Liver (tissue), 9 donors: ENCODE measurements around the gene EXT2. TPM values are rescaled to one million over a fixed set of nuclear protein-coding genes. Genes with fewer than 3 reads are reported as not detected.

Source experiments
- DNase-seq: peaks from one replicate; pipeline ENCODE4 v3.0.0-alpha.2; 2017; ENCODE audit warnings: low spot score
- H3K27ac ChIP-seq, 2 donors: one replicate each; pipeline ENCODE4 v1.7.0; 2013; ENCODE audit warnings: inconsistent platforms in 2 of 2, low read length in 2 of 2, control low read depth in 1 of 2, low read depth in 1 of 2, mild to moderate bottlenecking in 1 of 2
- H3K27me3 ChIP-seq, 4 donors: one replicate each; pipeline versions ENCODE4 v1.6.1 to v1.7.0; 2013; ENCODE audit warnings: low read length in 3 of 4, inconsistent platforms in 1 of 4, mild to moderate bottlenecking in 1 of 4, moderate library complexity in 1 of 4; ENCODE audit not compliant: control insufficient read depth in 4 of 4, insufficient read depth in 4 of 4
- H3K36me3 ChIP-seq, 4 donors: one replicate each; pipeline versions ENCODE4 v1.6.1 to v1.7.0; 2013; ENCODE audit warnings: low read length in 3 of 4, mild to moderate bottlenecking in 3 of 4, low read depth in 1 of 4, moderate library complexity in 1 of 4; ENCODE audit not compliant: control insufficient read depth in 4 of 4, insufficient read depth in 3 of 4
- H3K4me1 ChIP-seq, 4 donors: one replicate each; pipeline versions ENCODE4 v1.6.1 to v1.7.0; 2013; ENCODE audit warnings: low read length in 3 of 4, mild to moderate bottlenecking in 3 of 4, moderate library complexity in 1 of 4; ENCODE audit not compliant: control insufficient read depth in 4 of 4, insufficient read depth in 4 of 4
- H3K4me3 ChIP-seq, 3 donors: one replicate each; pipeline versions ENCODE4 v1.6.1 to v1.7.0; 2013; ENCODE audit warnings: low read length in 3 of 3, control low read depth in 1 of 3, low read depth in 1 of 3, mild to moderate bottlenecking in 1 of 3
- H3K9ac ChIP-seq, 2 donors: one replicate each; pipeline ENCODE4 v1.7.0; 2013; ENCODE audit warnings: low read length in 2 of 2, mild to moderate bottlenecking in 2 of 2, moderate library complexity in 2 of 2, control low read depth in 1 of 2, low read depth in 1 of 2
- H3K9me3 ChIP-seq, 4 donors: one replicate each; pipeline versions ENCODE4 v1.6.1 to v1.7.0; 2013; ENCODE audit warnings: low read length in 3 of 4; ENCODE audit not compliant: control insufficient read depth in 4 of 4
- EGR1 ChIP-seq, 2 donors: IDR thresholded peaks; 2 replicates each; pipeline ENCODE4 v1.6.1; 2016 to 2018; ENCODE audit warnings: antibody characterized with exemption in 2 of 2, low read depth in 2 of 2
- FOXA1 ChIP-seq: IDR thresholded peaks from 2 replicates; pipeline ENCODE4 v1.6.1; 2016; ENCODE audit warnings: antibody characterized with exemption
- FOXA2 ChIP-seq: IDR thresholded peaks from 2 replicates; pipeline ENCODE4 v1.6.1; 2016; ENCODE audit warnings: antibody characterized with exemption
- GABPA ChIP-seq, 2 donors: IDR thresholded peaks in 1 of 2; conservative IDR thresholded peaks in 1 of 2; 2 replicates each; pipeline ENCODE4 v1.6.1; 2016; ENCODE audit warnings: antibody characterized with exemption in 2 of 2, mild to moderate bottlenecking in 1 of 2, moderate library complexity in 1 of 2
- HNF4A ChIP-seq, 2 donors: conservative IDR thresholded peaks; 2 replicates each; pipeline ENCODE4 v1.6.1; 2016; ENCODE audit warnings: antibody characterized with exemption in 2 of 2, mild to moderate bottlenecking in 2 of 2
- HNF4G ChIP-seq: IDR thresholded peaks from 2 replicates; pipeline ENCODE4 v1.6.1; 2016; ENCODE audit warnings: antibody characterized with exemption
- JUND ChIP-seq, 2 donors: IDR thresholded peaks; 2 replicates each; pipeline ENCODE4 v1.6.1; 2016; ENCODE audit warnings: antibody characterized with exemption in 2 of 2
- NR2F2 ChIP-seq: IDR thresholded peaks from 2 replicates; pipeline ENCODE4 v1.6.1; 2016; ENCODE audit warnings: antibody characterized with exemption
- RAD21 ChIP-seq, 2 donors: IDR thresholded peaks; 2 replicates each; pipeline ENCODE4 v1.6.1; 2016; ENCODE audit warnings: antibody characterized with exemption in 2 of 2, mild to moderate bottlenecking in 2 of 2
- REST ChIP-seq: IDR thresholded peaks from 2 replicates; pipeline ENCODE4 v1.6.1; 2016; ENCODE audit warnings: antibody characterized with exemption, mild to moderate bottlenecking
- RXRA ChIP-seq, 2 donors: IDR thresholded peaks; 2 replicates each; pipeline ENCODE4 v1.6.1; 2017 to 2018; ENCODE audit warnings: antibody characterized with exemption in 2 of 2, mild to moderate bottlenecking in 1 of 2
- SP1 ChIP-seq: IDR thresholded peaks from 2 replicates; pipeline ENCODE4 v1.6.1; 2018; ENCODE audit warnings: antibody characterized with exemption, mild to moderate bottlenecking
- TAF1 ChIP-seq: conservative IDR thresholded peaks from 2 replicates; pipeline ENCODE4 v1.6.1; 2016; ENCODE audit warnings: antibody characterized with exemption, mild to moderate bottlenecking
- YY1 ChIP-seq: IDR thresholded peaks from 2 replicates; pipeline ENCODE4 v1.6.1; 2016; ENCODE audit warnings: antibody characterized with exemption, mild to moderate bottlenecking
- WGBS: extraction: QIAGEN DNeasy Blood & Tissue Kit; methylation state at CpG from one replicate; pipeline ENCODE4 v1.1.7; 2013; 5-methylcytosine and 5-hydroxymethylcytosine counted together
- polyA plus RNA-seq, 2 donors: library from polyadenylated mRNA; stranded (reverse) in 1 of 2; unstranded in 1 of 2; fragments of 200-250 nt in 1 of 2; fragments of >200 nt in 1 of 2; fragmentation: Nextera tagmentation in 1 of 2; extraction: Ambion mirVana in 1 of 2; gene quantifications; one replicate each; pipeline versions ENCODE4 v1.2.1 to v1.2.3, GENCODE V29; 2013 to 2015
- total RNA-seq, 2 donors: library from RNA; depleted of rRNA; stranded (reverse); fragments of >200 nt; gene quantifications; one replicate each; pipeline ENCODE4 v1.2.3, GENCODE V29; 2014
- TF ChIP-seq, protein P1 (sequence below): IDR thresholded peaks from 2 replicates; pipeline ENCODE4 v1.6.1; 2016; ENCODE audit warnings: antibody characterized with exemption
- TF ChIP-seq, protein P2 (sequence below): IDR thresholded peaks from 2 replicates; pipeline ENCODE4 v1.6.1; 2016; ENCODE audit warnings: antibody characterized with exemption
- TF ChIP-seq, protein P3 (sequence below): IDR thresholded peaks from 2 replicates; pipeline ENCODE4 v1.6.1; 2016; ENCODE audit warnings: antibody characterized with exemption
- TF ChIP-seq, protein P4 (sequence below): fragments of 150-350 bp; IDR thresholded peaks from 2 replicates; pipeline ENCODE4 v1.5.1; 2017; ENCODE audit warnings: improper control_type of control experiment, low read depth, low read length; ENCODE audit not compliant: missing input control
- donor health status: healthy.
- donor health status: healthy.
- donor health status: healthy.
- donor health status: healthy.
- donor health status: healthy.

EXT2 gene
- total and polyA plus RNA-seq, 4 donors = 8.4 to 36.1 (median 29.8) TPM

DNA sequence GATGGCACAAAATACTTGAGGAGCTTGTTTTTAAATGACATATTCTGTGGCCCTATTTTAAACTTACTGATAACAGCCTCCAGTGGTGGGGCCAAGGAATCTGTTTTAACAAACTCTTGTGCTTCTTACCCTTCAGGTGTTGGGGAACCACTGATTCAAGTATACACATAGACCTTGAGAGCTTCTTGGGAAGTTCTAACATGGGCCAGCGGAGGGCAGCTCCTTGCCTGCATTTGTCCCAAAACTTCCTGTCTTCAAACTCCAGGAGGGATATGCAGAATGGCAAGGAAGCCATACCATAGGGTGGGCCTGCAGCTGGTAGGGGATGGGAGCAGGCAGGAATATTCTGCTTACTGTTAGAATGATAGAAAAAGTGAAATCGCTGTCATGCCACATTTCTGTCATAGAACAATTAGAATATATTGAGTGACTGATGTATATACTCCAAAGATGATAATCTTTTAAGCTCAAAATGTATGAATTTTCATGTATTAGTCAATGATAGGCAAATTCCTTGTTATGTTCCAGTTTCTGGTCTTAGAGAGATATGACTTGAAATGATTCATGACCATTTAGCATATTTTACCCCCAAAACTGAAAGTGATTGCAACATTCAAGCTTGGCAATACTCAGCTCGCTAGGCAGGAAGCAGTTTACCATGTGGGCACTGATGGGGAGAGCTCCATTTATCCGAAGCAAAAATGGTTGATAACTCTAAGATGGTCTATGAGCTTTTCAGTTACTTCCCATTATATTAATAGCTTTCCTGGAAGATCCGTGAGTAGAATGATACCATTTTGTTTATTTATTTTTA, 9.2 kb downstream of the EXT2 start (continued):
- no peak for TF ChIP-seq TAF1

GRCh38 chr11:44108260-44108659, 12.8 kb downstream of the EXT2 start:
- Histone ChIP-seq H3K9ac (no peak overlapping the region), H3K4me3 (no peak overlapping the region), H3K27ac (no peak overlapping the region), H3K36me3 (peaks cover 0 to 11% (median 1%) of the 10 kb centered on the region in 4 donors), H3K27me3 (no peaks in the 10 kb centered on the region), H3K4me1 (peaks cover 0 to 2% (median 0%) of the 10 kb centered on the region in 4 donors), H3K9me3 (no peaks in the 10 kb centered on the region)
- TF ChIP-seq RXRA (IDR thresholded peaks at IDR 0.05) (no peak), TAF1 (no peak), FOXA1 (no peak), YY1 (no peak), EGR1 (IDR thresholded peaks at IDR 0.05; ENCODE audit: low read depth in 2 of 2) (no peak), HNF4G (no peak), GABPA (IDR thresholded peaks at IDR 0.05 in 1 of 2, conservative IDR thresholded peaks at IDR 0.05 in 1 of 2) (no peak), REST (no peak), HNF4A (conservative IDR thresholded peaks at IDR 0.05) (no peak), FOXA2 (no peak), NR2F2 (no peak), SP1 (no peak), RAD21 (IDR thresholded peaks at IDR 0.05) (no peak), JUND (IDR thresholded peaks at IDR 0.05) (no peak)
- TF ChIP-seq, protein P1, sequence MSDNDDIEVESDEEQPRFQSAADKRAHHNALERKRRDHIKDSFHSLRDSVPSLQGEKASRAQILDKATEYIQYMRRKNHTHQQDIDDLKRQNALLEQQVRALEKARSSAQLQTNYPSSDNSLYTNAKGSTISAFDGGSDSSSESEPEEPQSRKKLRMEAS = no peak
- TF ChIP-seq, protein P2, sequence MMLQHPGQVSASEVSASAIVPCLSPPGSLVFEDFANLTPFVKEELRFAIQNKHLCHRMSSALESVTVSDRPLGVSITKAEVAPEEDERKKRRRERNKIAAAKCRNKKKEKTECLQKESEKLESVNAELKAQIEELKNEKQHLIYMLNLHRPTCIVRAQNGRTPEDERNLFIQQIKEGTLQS = no peak
- TF ChIP-seq, protein P3, sequence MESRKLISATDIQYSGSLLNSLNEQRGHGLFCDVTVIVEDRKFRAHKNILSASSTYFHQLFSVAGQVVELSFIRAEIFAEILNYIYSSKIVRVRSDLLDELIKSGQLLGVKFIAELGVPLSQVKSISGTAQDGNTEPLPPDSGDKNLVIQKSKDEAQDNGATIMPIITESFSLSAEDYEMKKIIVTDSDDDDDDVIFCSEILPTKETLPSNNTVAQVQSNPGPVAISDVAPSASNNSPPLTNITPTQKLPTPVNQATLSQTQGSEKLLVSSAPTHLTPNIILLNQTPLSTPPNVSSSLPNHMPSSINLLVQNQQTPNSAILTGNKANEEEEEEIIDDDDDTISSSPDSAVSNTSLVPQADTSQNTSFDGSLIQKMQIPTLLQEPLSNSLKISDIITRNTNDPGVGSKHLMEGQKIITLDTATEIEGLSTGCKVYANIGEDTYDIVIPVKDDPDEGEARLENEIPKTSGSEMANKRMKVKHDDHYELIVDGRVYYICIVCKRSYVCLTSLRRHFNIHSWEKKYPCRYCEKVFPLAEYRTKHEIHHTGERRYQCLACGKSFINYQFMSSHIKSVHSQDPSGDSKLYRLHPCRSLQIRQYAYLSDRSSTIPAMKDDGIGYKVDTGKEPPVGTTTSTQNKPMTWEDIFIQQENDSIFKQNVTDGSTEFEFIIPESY = no peak
- TF ChIP-seq, protein P4, sequence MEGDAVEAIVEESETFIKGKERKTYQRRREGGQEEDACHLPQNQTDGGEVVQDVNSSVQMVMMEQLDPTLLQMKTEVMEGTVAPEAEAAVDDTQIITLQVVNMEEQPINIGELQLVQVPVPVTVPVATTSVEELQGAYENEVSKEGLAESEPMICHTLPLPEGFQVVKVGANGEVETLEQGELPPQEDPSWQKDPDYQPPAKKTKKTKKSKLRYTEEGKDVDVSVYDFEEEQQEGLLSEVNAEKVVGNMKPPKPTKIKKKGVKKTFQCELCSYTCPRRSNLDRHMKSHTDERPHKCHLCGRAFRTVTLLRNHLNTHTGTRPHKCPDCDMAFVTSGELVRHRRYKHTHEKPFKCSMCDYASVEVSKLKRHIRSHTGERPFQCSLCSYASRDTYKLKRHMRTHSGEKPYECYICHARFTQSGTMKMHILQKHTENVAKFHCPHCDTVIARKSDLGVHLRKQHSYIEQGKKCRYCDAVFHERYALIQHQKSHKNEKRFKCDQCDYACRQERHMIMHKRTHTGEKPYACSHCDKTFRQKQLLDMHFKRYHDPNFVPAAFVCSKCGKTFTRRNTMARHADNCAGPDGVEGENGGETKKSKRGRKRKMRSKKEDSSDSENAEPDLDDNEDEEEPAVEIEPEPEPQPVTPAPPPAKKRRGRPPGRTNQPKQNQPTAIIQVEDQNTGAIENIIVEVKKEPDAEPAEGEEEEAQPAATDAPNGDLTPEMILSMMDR = no peak
- WGBS = 98% methylated on average over 6 of the region's 6 CpGs
- DNase-seq = no peak
